IgD-negative memory B cell (primary cell): Measurements from ENCODE around the gene DGAT2. TPM values are rescaled to one million over a fixed set of nuclear protein-coding genes. Genes with fewer than 3 reads are reported as not detected.

Experiments used
- H3K27ac Mint-ChIP-seq, 3 donors: one replicate each; pipeline ENCODE4 v1.8.0; 2020 to 2022; ENCODE audit warnings: mild to moderate bottlenecking in 3 of 3, mixed read lengths in 3 of 3, moderate library complexity in 1 of 3
- H3K27me3 Mint-ChIP-seq: one replicate; pipeline ENCODE4 v1.8.0; 2021; ENCODE audit warnings: mixed read lengths
- H3K36me3 Mint-ChIP-seq: one replicate; pipeline ENCODE4 v1.8.0; 2020; ENCODE audit warnings: mild to moderate bottlenecking, mixed read lengths
- H3K4me1 Mint-ChIP-seq, 3 donors: one replicate each; pipeline ENCODE4 v1.8.0; 2020 to 2022; ENCODE audit warnings: mixed read lengths in 3 of 3, mild to moderate bottlenecking in 1 of 3
- H3K4me3 Mint-ChIP-seq, 4 donors: one replicate each; pipeline ENCODE4 v1.8.0; 2020 to 2022; ENCODE audit warnings: mild to moderate bottlenecking in 4 of 4, mixed read lengths in 4 of 4, moderate library complexity in 3 of 4
- H3K9me3 Mint-ChIP-seq, 3 donors: one replicate each; pipeline ENCODE4 v1.8.0; 2020 to 2021; ENCODE audit warnings: mixed read lengths in 3 of 3, mild to moderate bottlenecking in 1 of 3
- polyA plus RNA-seq: library from polyadenylated mRNA; unstranded; fragments of 300-500 nt; fragmentation: Illumina TruSeq; gene quantifications from one replicate; pipeline ENCODE4 v1.2.3, GENCODE V29; 2021

DGAT2 gene, protein sequence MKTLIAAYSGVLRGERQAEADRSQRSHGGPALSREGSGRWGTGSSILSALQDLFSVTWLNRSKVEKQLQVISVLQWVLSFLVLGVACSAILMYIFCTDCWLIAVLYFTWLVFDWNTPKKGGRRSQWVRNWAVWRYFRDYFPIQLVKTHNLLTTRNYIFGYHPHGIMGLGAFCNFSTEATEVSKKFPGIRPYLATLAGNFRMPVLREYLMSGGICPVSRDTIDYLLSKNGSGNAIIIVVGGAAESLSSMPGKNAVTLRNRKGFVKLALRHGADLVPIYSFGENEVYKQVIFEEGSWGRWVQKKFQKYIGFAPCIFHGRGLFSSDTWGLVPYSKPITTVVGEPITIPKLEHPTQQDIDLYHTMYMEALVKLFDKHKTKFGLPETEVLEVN
- polyA plus RNA-seq, result 21.9 TPM

DNA sequence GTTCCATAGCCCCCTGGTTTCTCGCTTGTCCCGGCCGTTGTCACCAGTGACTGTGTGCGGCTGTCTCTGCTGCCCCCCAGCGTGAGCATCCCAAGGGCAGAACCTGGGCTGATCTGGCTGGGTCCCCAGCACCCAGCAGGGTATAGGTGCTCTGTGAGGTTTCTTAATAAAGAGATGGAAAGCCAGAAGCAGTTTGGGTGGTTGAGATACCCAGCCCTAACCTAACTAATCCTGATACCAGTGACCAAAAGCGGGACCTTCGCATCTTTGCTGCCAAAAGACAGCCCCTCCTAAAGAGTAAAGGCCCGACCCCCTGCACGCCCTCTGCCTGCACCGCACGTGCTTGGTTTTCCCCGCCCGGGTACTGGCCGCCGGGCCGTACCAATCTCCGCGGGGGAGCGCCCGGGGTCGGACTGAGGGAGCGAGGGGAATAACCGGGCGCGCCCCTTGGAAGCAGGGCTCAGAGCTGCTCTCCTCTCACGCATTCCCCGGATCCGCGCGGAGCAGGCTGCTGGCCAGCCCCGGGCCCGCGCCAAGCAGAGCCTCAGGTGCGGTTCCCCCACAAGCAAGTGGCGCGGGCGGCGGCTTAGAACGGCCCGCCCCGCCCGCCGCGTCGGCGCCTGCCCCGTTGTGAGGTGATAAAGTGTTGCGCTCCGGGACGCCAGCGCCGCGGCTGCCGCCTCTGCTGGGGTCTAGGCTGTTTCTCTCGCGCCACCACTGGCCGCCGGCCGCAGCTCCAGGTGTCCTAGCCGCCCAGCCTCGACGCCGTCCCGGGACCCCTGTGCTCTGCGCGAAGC lies at the start of gene DGAT2:
DGAT2 (plus strand) TSS at position 667 of the 797 bp plus-strand sequence. CDS start 214 bp downstream, outside the sequence.
- Mint-ChIP-seq H3K4me1 (peaks cover 36 to 44% (median 42%) of the 10 kb centered on the region in 3 donors), H3K27me3 (peaks cover 5% of the 10 kb centered on the region), H3K27ac (peak within 1 kb of the TSS; percentile 95 to 97 (median 97)), H3K4me3 (peak within 1 kb of the TSS; percentile 83 to 94 (median 88)), H3K9me3 (no peaks in the 10 kb centered on the region), H3K36me3 (peaks cover 3% of the 10 kb centered on the region)

DNA sequence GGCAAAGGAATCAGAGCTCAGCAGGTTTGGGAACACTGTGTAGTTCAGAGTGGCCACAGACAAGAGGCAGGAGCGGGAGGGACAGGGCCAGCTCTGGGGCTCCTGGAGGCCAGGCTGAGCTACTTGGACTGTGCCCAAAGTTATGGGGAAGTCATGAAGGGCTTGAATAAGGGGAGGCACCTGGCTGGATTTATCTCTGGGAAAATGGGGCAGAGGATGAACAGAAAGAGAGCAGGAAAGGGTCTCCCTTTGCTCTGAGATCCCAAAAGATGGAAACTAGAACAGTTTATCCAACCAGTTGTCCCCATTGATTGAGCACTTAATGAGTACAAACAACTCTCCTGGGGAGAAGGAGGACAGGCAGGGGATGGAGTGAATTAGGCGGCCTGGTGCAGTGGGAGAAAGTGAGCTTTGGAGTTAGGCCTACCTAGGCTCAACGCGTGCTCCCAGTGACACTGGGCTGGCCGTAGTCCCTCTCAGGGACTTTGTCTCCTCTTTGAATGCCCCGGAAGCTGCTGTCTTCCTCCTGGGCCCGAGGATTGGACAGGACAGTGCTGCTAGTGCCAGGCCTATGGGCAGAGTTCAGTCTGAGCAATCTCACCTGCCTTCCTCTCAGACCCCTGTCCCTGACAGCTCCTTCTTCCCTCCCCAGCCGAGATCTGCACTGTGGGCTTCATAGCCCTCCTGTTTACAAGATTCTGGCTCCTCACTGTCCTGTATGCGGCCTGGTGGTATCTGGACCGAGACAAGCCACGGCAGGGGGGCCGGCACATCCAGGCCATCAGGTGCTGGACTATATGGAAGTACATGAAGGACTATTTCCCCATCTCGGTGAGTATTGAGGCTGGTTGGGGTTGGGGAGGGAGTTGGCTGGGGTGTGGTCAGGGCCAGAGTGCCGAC lies 49.0 kb upstream of the DGAT2 start:
- H3K36me3 Mint-ChIP-seq, result no peaks in the 10 kb centered on the region
- H3K27ac Mint-ChIP-seq, result peak overlapping the region in 1 of 3 donors; percentile 32
- H3K4me3 Mint-ChIP-seq, result no peak overlapping the region
- H3K4me1 Mint-ChIP-seq, result peaks cover 0 to 2% (median 0%) of the 10 kb centered on the region in 3 donors
- H3K27me3 Mint-ChIP-seq, result no peaks in the 10 kb centered on the region
- H3K9me3 Mint-ChIP-seq, result no peaks in the 10 kb centered on the region

DNA sequence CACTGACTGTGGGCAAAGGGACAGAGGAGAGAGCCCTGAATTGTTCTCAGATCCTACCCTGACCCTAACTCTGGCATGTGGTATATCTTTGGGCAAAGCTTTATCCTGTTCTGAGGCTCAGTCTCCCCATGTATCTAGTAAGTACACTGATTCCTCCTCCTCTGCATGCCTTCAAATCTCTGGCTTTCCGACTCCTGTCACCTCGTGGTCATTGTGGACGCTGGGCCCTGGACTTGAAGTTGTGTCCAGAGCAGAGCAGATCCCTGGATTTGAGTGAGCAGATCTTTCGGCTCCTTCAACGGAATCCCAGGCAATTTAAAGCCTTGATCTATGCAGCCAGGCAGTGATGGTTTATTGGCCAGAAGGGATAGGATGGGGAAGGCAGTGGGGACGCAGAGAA lies 47.9 kb upstream of the DGAT2 start:
- no peak overlapping the region for H3K4me3 Mint-ChIP-seq
- H3K27me3 Mint-ChIP-seq, result no peaks in the 10 kb centered on the region
- no peak overlapping the region for H3K27ac Mint-ChIP-seq
- H3K9me3 Mint-ChIP-seq, result no peaks in the 10 kb centered on the region
- H3K4me1 Mint-ChIP-seq, result peaks cover 0 to 2% (median 0%) of the 10 kb centered on the region in 3 donors
- no peaks in the 10 kb centered on the region for H3K36me3 Mint-ChIP-seq

DNA sequence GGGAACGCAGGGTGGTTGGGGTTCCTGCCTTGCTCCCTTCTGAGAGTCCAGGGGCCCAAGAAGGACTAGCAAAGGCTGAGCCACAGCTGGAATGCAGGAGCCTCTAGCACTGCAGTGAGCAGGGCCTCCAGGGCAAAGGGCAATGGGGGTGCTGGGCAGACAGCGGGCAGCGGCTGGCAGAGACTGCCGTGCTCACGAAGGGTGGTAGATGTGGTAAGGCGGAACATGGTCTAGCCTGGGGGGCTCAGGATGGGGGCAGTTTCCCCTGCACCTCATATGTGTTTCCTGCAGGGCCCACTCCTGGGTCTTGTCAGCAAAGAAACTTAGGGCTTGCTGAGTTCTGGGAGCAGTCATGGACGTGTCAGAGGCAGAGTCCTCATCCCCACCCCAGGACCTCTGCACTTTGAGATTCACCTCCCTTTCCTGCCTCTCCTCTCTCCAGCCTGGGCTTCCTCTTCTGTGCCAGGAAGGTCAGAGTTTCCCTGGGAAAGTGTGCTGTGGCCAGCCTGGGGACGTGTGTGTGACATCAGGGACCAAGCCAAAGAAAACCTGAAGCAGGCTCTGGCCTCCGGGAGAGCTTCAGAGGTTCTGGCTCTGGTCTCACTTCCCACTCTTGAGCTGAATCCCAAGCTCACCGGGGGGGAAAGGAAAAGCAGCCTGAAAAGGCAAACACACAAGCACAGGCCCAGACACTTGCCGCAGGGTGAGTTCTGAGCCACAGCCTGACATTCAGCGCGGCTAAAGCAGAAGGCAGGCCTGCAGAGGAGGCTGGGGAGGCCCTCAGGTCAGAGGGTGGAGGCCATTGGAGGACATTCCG lies 46.5 kb upstream of the DGAT2 start:
- H3K27ac Mint-ChIP-seq, result no peak overlapping the region
- no peak overlapping the region for H3K4me3 Mint-ChIP-seq
- H3K4me1 Mint-ChIP-seq, result peaks cover 0 to 2% (median 0%) of the 10 kb centered on the region in 3 donors
- no peaks in the 10 kb centered on the region for H3K36me3 Mint-ChIP-seq
- H3K27me3 Mint-ChIP-seq, result no peaks in the 10 kb centered on the region
- no peaks in the 10 kb centered on the region for H3K9me3 Mint-ChIP-seq

GRCh38 chr11:75722669-75723042 lies 45.9 kb upstream of the DGAT2 start:
- H3K27me3 Mint-ChIP-seq, result no peaks in the 10 kb centered on the region
- H3K4me1 Mint-ChIP-seq, result peaks cover 0 to 2% (median 0%) of the 10 kb centered on the region in 3 donors
- no peak overlapping the region for H3K4me3 Mint-ChIP-seq
- H3K27ac Mint-ChIP-seq, result no peak overlapping the region
- no peaks in the 10 kb centered on the region for H3K9me3 Mint-ChIP-seq
- H3K36me3 Mint-ChIP-seq, result no peaks in the 10 kb centered on the region

DNA sequence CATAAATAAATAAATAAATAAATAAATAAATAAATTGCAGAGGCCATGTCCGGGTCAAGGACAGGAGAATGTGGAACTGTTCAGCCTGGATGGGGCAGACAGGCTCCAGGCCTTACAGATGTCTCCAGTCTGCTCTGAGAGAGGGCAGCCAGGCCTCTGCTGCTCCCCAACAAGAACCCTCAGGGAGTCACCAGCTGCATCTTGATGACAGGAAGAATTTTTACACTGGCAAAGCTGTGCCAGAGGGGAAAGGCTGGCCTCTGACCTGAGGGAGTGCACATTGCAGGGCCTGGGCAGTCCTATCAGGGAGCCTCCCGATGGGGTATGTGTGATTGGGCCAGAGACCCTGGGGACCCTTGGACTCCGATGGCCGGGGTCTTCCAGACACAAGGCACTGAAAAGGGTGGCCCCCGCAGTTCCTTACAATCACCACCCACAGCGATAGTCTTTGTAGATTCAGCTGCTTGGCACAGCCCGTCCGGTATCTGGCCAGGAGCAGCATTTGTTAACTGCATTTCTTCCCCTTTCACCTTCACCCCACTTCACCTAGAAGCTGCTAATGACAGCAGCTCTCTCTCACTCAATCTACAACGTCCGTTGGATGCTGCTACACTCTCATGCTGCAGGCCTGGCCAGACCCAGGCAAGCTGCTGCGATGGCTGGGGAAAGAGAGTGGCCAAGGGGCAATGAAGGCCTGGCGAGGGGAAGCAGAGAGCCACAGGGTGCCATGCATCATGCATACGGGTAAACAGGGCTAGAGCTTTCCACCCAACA lies 42.8 kb upstream of the DGAT2 start:
- H3K36me3 Mint-ChIP-seq, result peaks cover 2% of the 10 kb centered on the region
- peak overlapping the region in 1 of 3 donors; percentile 16 for H3K27ac Mint-ChIP-seq
- peaks cover 0 to 2% (median 0%) of the 10 kb centered on the region in 3 donors for H3K4me1 Mint-ChIP-seq
- no peak overlapping the region for H3K4me3 Mint-ChIP-seq
- no peaks in the 10 kb centered on the region for H3K27me3 Mint-ChIP-seq
- H3K9me3 Mint-ChIP-seq, result no peaks in the 10 kb centered on the region

DNA sequence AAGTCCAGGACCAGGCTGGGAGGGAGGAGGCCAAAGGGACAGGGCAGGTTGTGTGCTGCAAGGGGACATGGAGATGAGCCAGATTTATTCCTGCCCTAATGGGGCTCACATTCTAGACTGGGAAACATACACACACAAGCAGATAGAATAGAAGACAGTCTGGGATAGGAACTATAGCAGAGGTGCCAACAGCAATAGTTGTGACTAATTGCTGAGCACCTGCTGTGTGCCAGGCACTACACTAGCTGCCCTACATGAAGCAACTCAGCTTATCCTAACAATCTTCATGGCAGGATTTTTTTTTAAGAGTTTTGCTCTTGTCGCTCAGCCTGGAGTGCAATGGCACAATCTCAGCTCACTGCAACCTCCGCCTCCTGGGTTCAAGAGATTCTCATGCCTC lies 39.6 kb upstream of the DGAT2 start:
- Mint-ChIP-seq H3K9me3 (no peaks in the 10 kb centered on the region), H3K27ac (peak overlapping the region in 1 of 3 donors; percentile 91)

GRCh38 chr11:75731095-75731494 lies 37.5 kb upstream of the DGAT2 start:
- no peaks in the 10 kb centered on the region for H3K4me1 Mint-ChIP-seq
- H3K9me3 Mint-ChIP-seq, result no peaks in the 10 kb centered on the region
- peaks cover 10% of the 10 kb centered on the region for H3K27me3 Mint-ChIP-seq
- H3K4me3 Mint-ChIP-seq, result no peak overlapping the region
- H3K27ac Mint-ChIP-seq, result no peak overlapping the region
- peaks cover 2% of the 10 kb centered on the region for H3K36me3 Mint-ChIP-seq

More for the DNA sequence above, 39.6 kb upstream of the DGAT2 start:
- Mint-ChIP-seq H3K4me3 (no peak overlapping the region), H3K27me3 (peaks cover 2% of the 10 kb centered on the region), H3K36me3 (peaks cover 2% of the 10 kb centered on the region), H3K4me1 (no peaks in the 10 kb centered on the region)

DNA sequence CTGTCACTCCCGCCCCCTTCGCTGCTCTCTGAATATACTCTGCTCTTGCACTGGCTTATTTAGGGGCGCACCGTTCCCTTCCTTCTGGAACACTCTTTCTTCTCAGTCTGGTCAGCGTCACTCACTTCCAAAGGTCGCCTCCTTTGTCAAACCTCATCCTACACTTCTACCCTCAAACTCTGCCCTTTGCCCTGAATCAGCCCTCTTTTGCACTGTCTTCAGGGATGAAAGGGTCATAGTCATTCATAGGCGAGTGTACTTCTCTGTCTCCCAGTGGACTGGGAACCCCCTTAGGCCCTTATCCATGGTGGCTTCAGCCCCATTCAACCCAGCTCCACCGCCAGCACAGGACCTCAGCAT lies 35.5 kb upstream of the DGAT2 start:
- no peaks in the 10 kb centered on the region for H3K4me1 Mint-ChIP-seq

GRCh38 chr11:75733431-75734107 lies 35.0 kb upstream of the DGAT2 start:
- Mint-ChIP-seq H3K9me3 (no peaks in the 10 kb centered on the region), H3K27me3 (peaks cover 12% of the 10 kb centered on the region), H3K36me3 (no peaks in the 10 kb centered on the region), H3K4me1 (no peaks in the 10 kb centered on the region), H3K4me3 (no peak overlapping the region), H3K27ac (no peak overlapping the region)

More for the DNA sequence above, 35.5 kb upstream of the DGAT2 start:
- H3K36me3 Mint-ChIP-seq, result peaks cover 2% of the 10 kb centered on the region
- no peak overlapping the region for H3K27ac Mint-ChIP-seq
- H3K27me3 Mint-ChIP-seq, result peaks cover 12% of the 10 kb centered on the region
- H3K9me3 Mint-ChIP-seq, result no peaks in the 10 kb centered on the region
- no peak overlapping the region for H3K4me3 Mint-ChIP-seq

DNA sequence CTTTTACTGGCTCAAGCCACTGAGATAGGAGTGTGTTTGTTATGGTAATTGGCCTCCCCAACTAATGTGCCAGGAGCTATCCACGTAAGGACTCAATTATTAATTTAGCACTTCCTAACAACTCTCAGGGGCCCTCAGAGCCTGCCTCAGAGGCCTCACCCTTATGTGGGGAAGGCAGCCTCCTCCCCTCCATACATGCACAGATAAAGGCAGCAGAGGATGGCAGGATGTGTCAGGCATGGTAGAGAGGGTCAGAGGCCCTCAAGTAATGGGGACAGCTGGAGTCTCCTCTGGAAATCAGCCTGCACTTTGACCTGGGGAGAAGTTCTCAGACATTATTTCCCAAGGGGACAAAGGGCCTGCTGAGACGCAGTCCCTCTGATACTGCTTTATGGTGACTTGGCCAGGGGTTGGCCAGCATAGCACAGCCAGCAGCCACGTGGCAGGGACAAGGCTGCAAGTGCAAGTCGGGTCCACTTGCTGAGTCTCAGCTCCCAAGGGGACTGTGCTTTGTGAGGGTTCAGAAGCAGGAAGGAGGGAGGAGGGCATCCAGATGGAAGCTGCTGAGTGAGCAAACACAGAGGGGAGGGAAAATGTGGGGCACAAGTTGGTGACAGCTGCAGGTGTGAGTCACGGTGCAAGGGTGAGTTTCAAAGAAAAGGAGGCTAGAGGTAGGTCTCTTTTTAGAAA lies 33.9 kb upstream of the DGAT2 start:
- Mint-ChIP-seq H3K27ac (no peak overlapping the region), H3K9me3 (no peaks in the 10 kb centered on the region), H3K4me1 (no peaks in the 10 kb centered on the region), H3K4me3 (no peak overlapping the region), H3K27me3 (peaks cover 13% of the 10 kb centered on the region), H3K36me3 (no peaks in the 10 kb centered on the region)

DNA sequence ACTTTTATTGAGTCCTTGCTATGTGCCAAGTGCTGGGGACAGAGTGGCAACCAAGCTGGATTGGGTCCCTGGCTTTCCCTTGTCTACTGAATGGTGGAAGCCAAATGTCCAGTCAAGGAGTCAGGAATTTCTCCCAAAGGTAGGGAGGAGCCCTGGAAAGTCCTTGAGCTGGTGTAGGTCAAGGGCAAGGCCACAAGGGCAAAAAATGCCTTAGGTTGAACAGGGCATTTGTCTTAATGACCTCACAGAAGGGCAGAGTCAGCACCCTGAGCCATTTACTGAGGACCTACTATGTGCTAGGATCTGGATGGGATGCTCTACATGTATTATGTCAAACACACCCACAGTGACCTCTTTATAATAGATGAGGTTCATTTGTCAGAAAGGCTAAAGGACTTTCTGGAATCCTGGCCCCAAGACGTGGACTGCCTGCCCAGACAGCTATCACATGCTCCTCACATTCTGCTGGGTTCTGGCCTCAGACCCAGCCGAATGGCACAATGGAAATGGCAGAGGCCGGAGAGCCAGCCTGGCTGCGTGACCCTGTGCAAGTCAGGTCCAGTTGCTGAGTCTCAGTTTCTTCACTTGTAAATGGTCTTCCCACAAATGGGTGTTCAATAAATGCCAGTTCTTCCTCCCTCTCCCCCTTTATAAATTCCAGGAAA lies 33.3 kb upstream of the DGAT2 start:
- H3K36me3 Mint-ChIP-seq, result no peaks in the 10 kb centered on the region
- no peak overlapping the region for H3K27ac Mint-ChIP-seq
- H3K9me3 Mint-ChIP-seq, result no peaks in the 10 kb centered on the region
- no peak overlapping the region for H3K4me3 Mint-ChIP-seq
- H3K4me1 Mint-ChIP-seq, result no peaks in the 10 kb centered on the region
- H3K27me3 Mint-ChIP-seq, result peaks cover 14% of the 10 kb centered on the region
